Measurements from ENCODE around the gene EIF3D. TPM values are rescaled to one million over a fixed set of nuclear protein-coding genes. Genes with fewer than 3 reads are reported as not detected.

The EIF3D gene
- total RNA-seq, 1 donor = 265 TPM

- no peak overlapping the region for H3K4me3 ChIP-seq (ENCODE audit: low read depth, low read length)
- TF ChIP-seq CTCF (IDR thresholded peaks at IDR 0.05; ENCODE audit: insufficient read depth, low read depth, low read length) = no peak
- peak; percentile 6 for DNase-seq (ENCODE audit: low read depth)
Observed at GRCh38 chr22:36510384-36510783, 18.6 kb downstream of the EIF3D start.

- no peak for DNase-seq (ENCODE audit: low read depth)
- no peak for TF ChIP-seq CTCF (IDR thresholded peaks at IDR 0.05; ENCODE audit: insufficient read depth, low read depth, low read length)
- no peak overlapping the region for H3K4me3 ChIP-seq (ENCODE audit: low read depth, low read length)
Observed at GRCh38 chr22:36507518-36508010, 21.4 kb downstream of the EIF3D start.

GRCh38 chr22:36506637-36507517 is 22.1 kb downstream of the EIF3D start, which contains the start of gene FOXRED2:
FOXRED2 (minus strand) TSS chr22:36507040; CDS start chr22:36506422, 618 bp downstream.
- H3K4me3 ChIP-seq (ENCODE audit: low read depth, low read length) = peak within 1 kb of the TSS; percentile 62
- DNase-seq (ENCODE audit: low read depth) = peak; percentile 79
- TF ChIP-seq CTCF (IDR thresholded peaks at IDR 0.05; ENCODE audit: insufficient read depth, low read depth, low read length) = no peak

- no peak for DNase-seq (ENCODE audit: low read depth)
- H3K4me3 ChIP-seq (ENCODE audit: low read depth, low read length) = peak overlapping the region; percentile 62
- TF ChIP-seq CTCF (IDR thresholded peaks at IDR 0.05; ENCODE audit: insufficient read depth, low read depth, low read length) = no peak
Observed at GRCh38 chr22:36505998-36506635, 22.8 kb downstream of the EIF3D start.

GRCh38 chr22:36497910-36498665 is 30.9 kb downstream of the EIF3D start:
- no peak for TF ChIP-seq CTCF (IDR thresholded peaks at IDR 0.05; ENCODE audit: insufficient read depth, low read depth, low read length)
- DNase-seq (ENCODE audit: low read depth) = no peak
- H3K4me3 ChIP-seq (ENCODE audit: low read depth, low read length) = no peak overlapping the region

- TF ChIP-seq CTCF (IDR thresholded peaks at IDR 0.05; ENCODE audit: insufficient read depth, low read depth, low read length) = no peak
- H3K4me3 ChIP-seq (ENCODE audit: low read depth, low read length) = no peak overlapping the region
- DNase-seq (ENCODE audit: low read depth) = no peak
Observed at GRCh38 chr22:36493690-36494110, 35.3 kb downstream of the EIF3D start.
